ENCODE results near the gene CXCR2.
"Not testable (repeated sequence)": the region's sequence is repeated elsewhere in the genome, so short reads cannot be mapped to it uniquely, and the experiment has no call there.

Gene CXCR2

GRCh38 chr2:218169757-218170546 is 44.1 kb downstream of the CXCR2 start:
- no peak overlapping the region for H3K4me3 ChIP-seq
- DNase-seq (ENCODE audit: low spot score), result no peak
- TF ChIP-seq, protein P1, sequence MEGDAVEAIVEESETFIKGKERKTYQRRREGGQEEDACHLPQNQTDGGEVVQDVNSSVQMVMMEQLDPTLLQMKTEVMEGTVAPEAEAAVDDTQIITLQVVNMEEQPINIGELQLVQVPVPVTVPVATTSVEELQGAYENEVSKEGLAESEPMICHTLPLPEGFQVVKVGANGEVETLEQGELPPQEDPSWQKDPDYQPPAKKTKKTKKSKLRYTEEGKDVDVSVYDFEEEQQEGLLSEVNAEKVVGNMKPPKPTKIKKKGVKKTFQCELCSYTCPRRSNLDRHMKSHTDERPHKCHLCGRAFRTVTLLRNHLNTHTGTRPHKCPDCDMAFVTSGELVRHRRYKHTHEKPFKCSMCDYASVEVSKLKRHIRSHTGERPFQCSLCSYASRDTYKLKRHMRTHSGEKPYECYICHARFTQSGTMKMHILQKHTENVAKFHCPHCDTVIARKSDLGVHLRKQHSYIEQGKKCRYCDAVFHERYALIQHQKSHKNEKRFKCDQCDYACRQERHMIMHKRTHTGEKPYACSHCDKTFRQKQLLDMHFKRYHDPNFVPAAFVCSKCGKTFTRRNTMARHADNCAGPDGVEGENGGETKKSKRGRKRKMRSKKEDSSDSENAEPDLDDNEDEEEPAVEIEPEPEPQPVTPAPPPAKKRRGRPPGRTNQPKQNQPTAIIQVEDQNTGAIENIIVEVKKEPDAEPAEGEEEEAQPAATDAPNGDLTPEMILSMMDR (IDR thresholded peaks at IDR 0.05), result no peak
- H3K27ac ChIP-seq, result no peak overlapping the region

GRCh38 chr2:218171744-218172143 is 45.9 kb downstream of the CXCR2 start:
- not testable (repeated sequence) for H3K27ac ChIP-seq; H3K4me3 ChIP-seq; DNase-seq (ENCODE audit: low spot score)

DNA sequence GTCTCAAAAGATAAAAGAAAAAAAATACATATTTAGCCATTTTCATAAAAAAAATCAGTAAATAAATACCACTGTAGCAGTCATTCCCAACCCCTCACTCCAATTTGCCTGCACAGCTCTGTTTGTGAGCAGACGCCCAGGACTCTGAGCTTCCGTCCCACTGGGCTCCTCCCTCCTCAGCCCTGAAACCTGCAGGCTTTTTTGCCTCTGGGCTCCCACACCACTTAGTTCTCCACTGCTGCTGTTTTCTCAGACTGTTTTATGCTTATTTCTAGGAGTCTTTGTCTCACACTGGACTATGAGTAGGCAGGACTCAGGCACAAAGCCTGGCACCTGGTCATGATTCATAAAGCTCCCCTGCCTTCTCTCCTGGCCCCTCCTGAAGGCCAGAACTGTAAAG is 47.0 kb downstream of the CXCR2 start:
- TF ChIP-seq, protein P1 (IDR thresholded peaks at IDR 0.05), result no peak
- peak; percentile 38 for DNase-seq (ENCODE audit: low spot score)
- Histone ChIP-seq H3K27ac (no peak overlapping the region), H3K4me3 (no peak overlapping the region)

DNA sequence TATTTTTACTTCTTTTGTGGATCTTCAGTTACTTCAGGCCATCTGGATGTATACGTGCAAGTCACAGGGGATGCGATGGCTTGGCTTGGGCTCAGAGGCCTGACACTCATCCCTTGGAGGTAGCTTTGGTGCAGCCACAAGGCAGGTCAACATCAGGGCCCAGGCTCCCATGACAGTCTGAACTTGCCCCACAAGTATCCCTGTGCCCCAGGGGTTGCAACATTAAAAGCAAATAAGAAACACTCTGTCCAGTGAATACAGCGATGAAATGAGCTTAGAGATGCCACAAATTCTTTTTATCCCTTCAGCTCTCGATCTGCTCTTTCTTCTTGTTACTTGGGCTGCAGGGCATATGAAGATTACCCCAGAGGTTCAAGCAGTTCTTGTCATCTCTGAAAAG is 54.0 kb downstream of the CXCR2 start:
- TF ChIP-seq, protein P1 (IDR thresholded peaks at IDR 0.05), result no peak
- no peak overlapping the region for H3K4me3 ChIP-seq
- H3K27ac ChIP-seq, result no peak overlapping the region
- peak; percentile 28 for DNase-seq (ENCODE audit: low spot score)

DNA sequence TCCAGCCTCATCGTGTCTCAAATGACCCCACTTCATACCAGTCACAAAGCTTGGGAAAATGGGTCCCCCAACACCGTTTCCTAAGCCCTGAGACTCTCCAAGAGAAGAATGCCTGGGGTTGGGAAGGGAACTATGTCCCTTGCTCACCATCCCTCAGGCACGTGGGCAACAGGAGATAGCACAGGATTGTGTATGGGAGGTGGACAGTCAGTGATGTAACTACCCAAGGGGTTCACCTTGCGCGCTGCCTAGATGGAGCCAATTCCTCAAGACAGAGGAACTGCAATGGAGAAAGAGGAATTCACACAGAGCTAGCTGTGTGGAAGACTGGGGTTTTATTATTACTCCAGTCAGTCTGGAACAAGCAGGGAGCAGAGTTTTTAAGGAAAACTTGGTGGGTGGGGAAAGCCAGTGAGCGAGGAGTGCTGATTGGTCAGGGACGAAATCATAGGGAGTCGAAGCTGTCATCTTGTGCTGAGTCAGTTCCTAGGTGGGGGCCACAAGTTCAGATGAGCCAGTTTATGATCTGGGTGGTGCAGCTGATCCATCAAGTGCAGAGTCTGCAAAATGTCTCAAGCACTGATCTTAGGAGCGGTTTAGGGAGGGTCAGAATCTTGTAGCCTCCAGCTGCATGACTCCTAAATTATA is 54.8 kb downstream of the CXCR2 start:
- no peak overlapping the region for H3K4me3 ChIP-seq
- TF ChIP-seq, protein P1 (IDR thresholded peaks at IDR 0.05), result no peak
- peak; percentile 49 for DNase-seq (ENCODE audit: low spot score)
- H3K27ac ChIP-seq, result no peak overlapping the region

GRCh38 chr2:218184331-218184730 is 58.5 kb downstream of the CXCR2 start:
- no peak for DNase-seq (ENCODE audit: low spot score)
- TF ChIP-seq, protein P1 (IDR thresholded peaks at IDR 0.05), result no peak

DNA sequence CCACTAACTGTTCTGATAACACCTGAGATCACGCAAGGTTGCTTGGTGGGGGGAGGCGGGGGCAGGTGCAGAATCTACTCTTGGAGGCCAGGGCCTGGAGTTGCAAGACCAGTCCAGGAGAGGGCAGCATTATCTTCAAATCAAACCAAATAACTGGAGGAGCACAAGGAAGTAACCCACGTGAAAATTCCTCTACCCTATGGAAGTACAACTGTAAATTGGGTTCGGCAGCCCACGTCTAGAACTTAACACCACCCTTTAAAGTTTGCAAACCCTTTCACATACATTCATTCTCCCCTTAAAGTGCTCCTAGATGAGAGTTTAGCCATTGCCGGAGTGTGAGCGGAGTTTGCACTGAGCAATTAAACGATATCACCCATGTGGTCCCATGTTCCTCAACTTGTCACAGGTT is 60.5 kb downstream of the CXCR2 start:
- no peak for DNase-seq (ENCODE audit: low spot score)
- H3K4me3 ChIP-seq, result peak overlapping the region; percentile 30
- TF ChIP-seq, protein P1 (IDR thresholded peaks at IDR 0.05), result peak; percentile 74
- no peak overlapping the region for H3K27ac ChIP-seq

More at GRCh38 chr2:218184331-218184730, 58.5 kb downstream of the CXCR2 start:
- Histone ChIP-seq H3K4me3 (no peak overlapping the region), H3K27ac (no peak overlapping the region)

Data from coronary artery (tissue), 2 donors.